T-helper 2 cell treated with Interferon-gamma antibody and Interleukin-4, amounts not matched to agents 5 μg/mL and 100 μg/mL, for 36 hours (primary cell): Measurements from ENCODE around the gene FAM174A.
"Not testable (repeated sequence)": the region's sequence is repeated elsewhere in the genome, so short reads cannot be mapped to it uniquely, and the experiment has no call there.

Experiments
- DNase-seq: peaks from one replicate; pipeline ENCODE4 v3.0.0; 2021; ENCODE audit warnings: low spot score
- H3K27ac Mint-ChIP-seq: one replicate; pipeline ENCODE4 v1.8.0; 2021; ENCODE audit warnings: mild to moderate bottlenecking, mixed read lengths
- H3K27me3 Mint-ChIP-seq: one replicate; pipeline ENCODE4 v1.8.0; 2021; ENCODE audit warnings: low read depth, mixed read lengths
- H3K36me3 Mint-ChIP-seq: one replicate; pipeline ENCODE4 v1.8.0; 2021; ENCODE audit warnings: low read depth, mixed read lengths
- H3K4me1 Mint-ChIP-seq: one replicate; pipeline ENCODE4 v1.8.0; 2021; ENCODE audit warnings: low read depth, mixed read lengths
- H3K4me3 Mint-ChIP-seq: one replicate; pipeline ENCODE4 v1.8.0; 2022; ENCODE audit warnings: mild to moderate bottlenecking, moderate library complexity, mixed read lengths
- H3K9me3 Mint-ChIP-seq: one replicate; pipeline ENCODE4 v1.8.0; 2021; ENCODE audit warnings: mixed read lengths

Gene FAM174A

GRCh38 chr5:100595812-100596173, 60.6 kb downstream of the FAM174A start:
- Mint-ChIP-seq H3K9me3 (no peaks in the 10 kb centered on the region), H3K36me3 (no peaks in the 10 kb centered on the region), H3K27me3 (peaks cover 23% of the 10 kb centered on the region), H3K27ac (no peak overlapping the region), H3K4me1 (peaks cover 5% of the 10 kb centered on the region), H3K4me3 (no peak overlapping the region)
- no peak for DNase-seq

GRCh38 chr5:100598446-100598845, 63.3 kb downstream of the FAM174A start:
- DNase-seq: no peak
- Mint-ChIP-seq H3K4me3 (no peak overlapping the region), H3K4me1 (peaks cover 5% of the 10 kb centered on the region), H3K27me3 (peaks cover 23% of the 10 kb centered on the region), H3K9me3 (no peaks in the 10 kb centered on the region), H3K36me3 (no peaks in the 10 kb centered on the region), H3K27ac (no peak overlapping the region)

- peaks cover 5% of the 10 kb centered on the region for H3K4me1 Mint-ChIP-seq
Observed at GRCh38 chr5:100600298-100600994, 65.3 kb downstream of the FAM174A start.

GRCh38 chr5:100603141-100603540, 68.0 kb downstream of the FAM174A start:
- H3K4me3 Mint-ChIP-seq: no peak overlapping the region
- DNase-seq: no peak
- H3K36me3 Mint-ChIP-seq: no peaks in the 10 kb centered on the region
- no peaks in the 10 kb centered on the region for H3K9me3 Mint-ChIP-seq
- H3K27me3 Mint-ChIP-seq: peaks cover 21% of the 10 kb centered on the region
- no peak overlapping the region for H3K27ac Mint-ChIP-seq
- peaks cover 5% of the 10 kb centered on the region for H3K4me1 Mint-ChIP-seq

More at GRCh38 chr5:100600298-100600994, 65.3 kb downstream of the FAM174A start:
- H3K9me3 Mint-ChIP-seq: no peaks in the 10 kb centered on the region
- no peaks in the 10 kb centered on the region for H3K36me3 Mint-ChIP-seq
- H3K4me3 Mint-ChIP-seq: no peak overlapping the region
- H3K27ac Mint-ChIP-seq: no peak overlapping the region
- peaks cover 20% of the 10 kb centered on the region for H3K27me3 Mint-ChIP-seq
- no peak for DNase-seq

GRCh38 chr5:100604021-100604420, 68.8 kb downstream of the FAM174A start:
- not testable (repeated sequence) for H3K9me3 Mint-ChIP-seq, H3K27ac Mint-ChIP-seq, H3K36me3 Mint-ChIP-seq, H3K4me1 Mint-ChIP-seq, DNase-seq, H3K4me3 Mint-ChIP-seq
- peaks cover 18% of the 10 kb centered on the region for H3K27me3 Mint-ChIP-seq

- H3K27ac Mint-ChIP-seq: no peak overlapping the region
- DNase-seq: no peak
- peaks cover 39% of the 10 kb centered on the region for H3K27me3 Mint-ChIP-seq
- peaks cover 7% of the 10 kb centered on the region for H3K4me1 Mint-ChIP-seq
- H3K9me3 Mint-ChIP-seq: no peaks in the 10 kb centered on the region
- H3K4me3 Mint-ChIP-seq: no peak overlapping the region
- H3K36me3 Mint-ChIP-seq: no peaks in the 10 kb centered on the region
Observed at GRCh38 chr5:100609594-100609993, 74.4 kb downstream of the FAM174A start.

GRCh38 chr5:100614308-100614707, 79.1 kb downstream of the FAM174A start:
- Mint-ChIP-seq H3K27me3 (peaks cover 47% of the 10 kb centered on the region), H3K4me3 (no peak overlapping the region), H3K9me3 (no peaks in the 10 kb centered on the region), H3K27ac (no peak overlapping the region), H3K36me3 (no peaks in the 10 kb centered on the region), H3K4me1 (peaks cover 7% of the 10 kb centered on the region)
- DNase-seq: no peak

- Mint-ChIP-seq H3K27me3 (peaks cover 46% of the 10 kb centered on the region), H3K4me1 (no peaks in the 10 kb centered on the region), H3K9me3 (no peaks in the 10 kb centered on the region), H3K36me3 (no peaks in the 10 kb centered on the region), H3K27ac (no peak overlapping the region), H3K4me3 (no peak overlapping the region)
- no peak for DNase-seq
Observed at GRCh38 chr5:100615362-100615761, 80.2 kb downstream of the FAM174A start.

- no peaks in the 10 kb centered on the region for H3K4me1 Mint-ChIP-seq
- H3K27ac Mint-ChIP-seq: no peak overlapping the region
- H3K36me3 Mint-ChIP-seq: no peaks in the 10 kb centered on the region
- peaks cover 40% of the 10 kb centered on the region for H3K27me3 Mint-ChIP-seq
- DNase-seq: no peak
- no peaks in the 10 kb centered on the region for H3K9me3 Mint-ChIP-seq
- H3K4me3 Mint-ChIP-seq: no peak overlapping the region
Observed at GRCh38 chr5:100616291-100616690, 81.1 kb downstream of the FAM174A start.

GRCh38 chr5:100616981-100617380, 81.8 kb downstream of the FAM174A start:
- Mint-ChIP-seq H3K9me3 (no peaks in the 10 kb centered on the region), H3K27me3 (peaks cover 37% of the 10 kb centered on the region), H3K36me3 (no peaks in the 10 kb centered on the region), H3K4me3 (no peak overlapping the region), H3K27ac (no peak overlapping the region), H3K4me1 (no peaks in the 10 kb centered on the region)
- DNase-seq: no peak

- H3K4me3 Mint-ChIP-seq: no peak overlapping the region
- peaks cover 19% of the 10 kb centered on the region for H3K27me3 Mint-ChIP-seq
- H3K36me3 Mint-ChIP-seq: no peaks in the 10 kb centered on the region
- DNase-seq: no peak
- H3K9me3 Mint-ChIP-seq: no peaks in the 10 kb centered on the region
- H3K4me1 Mint-ChIP-seq: peaks cover 4% of the 10 kb centered on the region
- no peak overlapping the region for H3K27ac Mint-ChIP-seq
Observed at GRCh38 chr5:100623719-100624118, 88.5 kb downstream of the FAM174A start.

- peaks cover 15% of the 10 kb centered on the region for H3K27me3 Mint-ChIP-seq
- H3K9me3 Mint-ChIP-seq: peaks cover under 1% of the 10 kb centered on the region
- no peak overlapping the region for H3K4me3 Mint-ChIP-seq
- H3K36me3 Mint-ChIP-seq: no peaks in the 10 kb centered on the region
- no peak overlapping the region for H3K27ac Mint-ChIP-seq
- DNase-seq: no peak
- H3K4me1 Mint-ChIP-seq: no peaks in the 10 kb centered on the region
Observed at GRCh38 chr5:100634937-100635534, 99.9 kb downstream of the FAM174A start.
